ENCODE measurements around the gene FEN1. TPM values are rescaled to one million over a fixed set of nuclear protein-coding genes. Genes with fewer than 3 reads are reported as not detected.

Gene FEN1
- polyA plus RNA-seq, 3 donors = 3.5 to 6.4 (median 4.3) TPM

DNA sequence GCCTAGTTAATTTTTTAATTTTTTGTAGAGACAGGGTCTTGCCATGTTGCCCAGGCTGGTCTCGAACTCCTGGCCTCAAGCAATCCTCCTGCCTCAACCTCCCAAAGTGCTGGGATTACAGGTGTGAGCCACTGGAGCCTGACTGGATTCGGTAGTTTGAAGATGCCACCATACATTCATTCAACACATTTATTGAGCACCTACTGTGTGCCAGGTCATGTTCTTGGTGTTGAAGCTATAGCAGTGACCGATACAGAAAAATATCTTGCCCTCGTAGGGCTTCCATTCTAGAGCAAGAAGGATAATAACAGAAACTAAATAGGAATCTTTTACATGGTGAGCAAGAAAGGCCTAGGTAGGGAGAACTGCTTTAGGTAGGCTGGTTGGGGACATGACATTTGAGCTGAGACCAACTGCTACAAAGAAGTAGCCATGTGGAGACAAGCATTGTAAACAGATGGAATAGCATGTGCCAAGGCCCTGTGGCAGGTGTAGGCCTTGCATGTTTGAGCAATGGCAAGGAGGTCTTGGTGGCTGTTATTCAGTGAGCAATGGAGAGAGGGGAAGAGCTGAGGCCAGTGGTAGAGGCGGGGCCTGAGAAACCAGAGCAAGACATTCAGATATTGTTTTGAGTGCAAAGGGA lies 42.0 kb upstream of the FEN1 start:
- Histone ChIP-seq H2AFZ (ENCODE audit: insufficient read depth, low read depth, low read length, poor library complexity, severe bottlenecking) (no peak overlapping the region), H3K9ac (ENCODE audit: insufficient read depth, low read length, poor library complexity, severe bottlenecking) (no peak overlapping the region), H3K4me3 (replicated peaks in 1 of 3; ENCODE audit: low read depth in 2 of 3, low read length in 3 of 3) (no peak overlapping the region), H3K4me2 (replicated peaks; ENCODE audit: extremely low read depth, low read length, poor library complexity, severe bottlenecking) (no peak overlapping the region), H4K20me1 (ENCODE audit: insufficient read depth, low read length) (no peaks in the 10 kb centered on the region), H3K79me2 (ENCODE audit: insufficient read depth, low read length) (no peaks in the 10 kb centered on the region), H3K27ac (ENCODE audit: low read depth in 1 of 2, low read length in 2 of 2) (no peak overlapping the region), H3K4me1 (ENCODE audit: control insufficient read depth in 1 of 2, insufficient read depth in 2 of 2, low read length in 2 of 2) (peaks cover 5 to 18% of the 10 kb centered on the region in 2 donors), H3K27me3 (ENCODE audit: control insufficient read depth in 2 of 2, insufficient read depth in 2 of 2, low read length in 2 of 2) (peaks cover 4 to 37% of the 10 kb centered on the region in 2 donors), H3K36me3 (replicated peaks in 1 of 2; ENCODE audit: control insufficient read depth in 1 of 2, insufficient read depth in 2 of 2, low read length in 2 of 2) (no peaks in the 10 kb centered on the region), H3K9me3 (replicated peaks in 1 of 2; ENCODE audit: control insufficient read depth in 1 of 2, insufficient read depth in 1 of 2, low read length in 2 of 2) (no peaks in the 10 kb centered on the region)
- Mint-ChIP-seq H3K36me3 (peaks cover 0 to 4% of the 10 kb centered on the region in 2 donors), H3K4me1 (peaks cover 8% of the 10 kb centered on the region), H3K27ac (no peak overlapping the region), H3K9me3 (peaks cover 0 to 6% (median 0%) of the 10 kb centered on the region in 7 donors), H3K4me3 (peak overlapping the region in 1 of 2 donors; percentile 37), H3K27me3 (ENCODE audit: low read depth in 3 of 3) (peaks cover 23 to 34% (median 30%) of the 10 kb centered on the region in 3 donors)
- intact Hi-C loops (cut with micrococcal nuclease) = no loop called here
- TF ChIP-seq, protein P1, sequence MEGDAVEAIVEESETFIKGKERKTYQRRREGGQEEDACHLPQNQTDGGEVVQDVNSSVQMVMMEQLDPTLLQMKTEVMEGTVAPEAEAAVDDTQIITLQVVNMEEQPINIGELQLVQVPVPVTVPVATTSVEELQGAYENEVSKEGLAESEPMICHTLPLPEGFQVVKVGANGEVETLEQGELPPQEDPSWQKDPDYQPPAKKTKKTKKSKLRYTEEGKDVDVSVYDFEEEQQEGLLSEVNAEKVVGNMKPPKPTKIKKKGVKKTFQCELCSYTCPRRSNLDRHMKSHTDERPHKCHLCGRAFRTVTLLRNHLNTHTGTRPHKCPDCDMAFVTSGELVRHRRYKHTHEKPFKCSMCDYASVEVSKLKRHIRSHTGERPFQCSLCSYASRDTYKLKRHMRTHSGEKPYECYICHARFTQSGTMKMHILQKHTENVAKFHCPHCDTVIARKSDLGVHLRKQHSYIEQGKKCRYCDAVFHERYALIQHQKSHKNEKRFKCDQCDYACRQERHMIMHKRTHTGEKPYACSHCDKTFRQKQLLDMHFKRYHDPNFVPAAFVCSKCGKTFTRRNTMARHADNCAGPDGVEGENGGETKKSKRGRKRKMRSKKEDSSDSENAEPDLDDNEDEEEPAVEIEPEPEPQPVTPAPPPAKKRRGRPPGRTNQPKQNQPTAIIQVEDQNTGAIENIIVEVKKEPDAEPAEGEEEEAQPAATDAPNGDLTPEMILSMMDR (IDR thresholded peaks at IDR 0.05) = no peak
- whole genome bisulfite sequencing (ENCODE audit: insufficient coverage) = 100% methylated on average over 1 of the region's 5 CpGs
- DNase-seq = no peak

DNA sequence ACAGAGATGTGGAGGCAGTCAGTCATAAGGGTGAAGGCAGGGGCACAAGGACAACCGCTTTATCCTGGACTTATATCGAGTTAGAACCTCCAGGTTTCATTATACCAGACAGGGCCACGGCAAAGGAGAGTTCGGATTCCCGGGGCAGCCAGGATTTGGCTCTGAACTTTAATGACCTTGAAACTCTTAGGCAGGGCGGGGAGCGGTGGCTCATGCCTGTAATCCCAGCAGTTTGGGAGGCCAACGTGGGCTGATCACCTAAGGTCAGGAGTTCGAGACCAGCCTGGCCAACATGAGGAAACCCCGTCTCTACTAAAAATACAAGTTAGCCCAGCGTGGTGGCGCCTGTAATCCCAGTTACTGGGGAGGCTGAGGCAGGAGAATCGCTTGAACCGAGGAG lies 41.3 kb upstream of the FEN1 start:
- Mint-ChIP-seq H3K9me3 (peaks cover 0 to 6% (median 0%) of the 10 kb centered on the region in 7 donors), H3K4me3 (peak overlapping the region in 1 of 2 donors; percentile 83), H3K27me3 (ENCODE audit: low read depth in 3 of 3) (peaks cover 23 to 35% (median 30%) of the 10 kb centered on the region in 3 donors), H3K36me3 (peaks cover 0 to 4% of the 10 kb centered on the region in 2 donors), H3K27ac (no peak overlapping the region), H3K4me1 (peaks cover 14% of the 10 kb centered on the region)
- H2AFZ ChIP-seq (ENCODE audit: insufficient read depth, low read depth, low read length, poor library complexity, severe bottlenecking) = no peak overlapping the region
- no peak overlapping the region for H3K4me3 ChIP-seq (replicated peaks in 1 of 3; ENCODE audit: low read depth in 2 of 3, low read length in 3 of 3)
- peaks cover 4 to 37% of the 10 kb centered on the region in 2 donors for H3K27me3 ChIP-seq (ENCODE audit: control insufficient read depth in 2 of 2, insufficient read depth in 2 of 2, low read length in 2 of 2)
- no peaks in the 10 kb centered on the region for H3K36me3 ChIP-seq (replicated peaks in 1 of 2; ENCODE audit: control insufficient read depth in 1 of 2, insufficient read depth in 2 of 2, low read length in 2 of 2)
- H3K4me2 ChIP-seq (replicated peaks; ENCODE audit: extremely low read depth, low read length, poor library complexity, severe bottlenecking) = no peak overlapping the region
- no peaks in the 10 kb centered on the region for H3K79me2 ChIP-seq (ENCODE audit: insufficient read depth, low read length)
- WGBS (ENCODE audit: insufficient coverage) = 90% methylated on average over 14 of the region's 14 CpGs
- TF ChIP-seq, protein P1 (IDR thresholded peaks at IDR 0.05) = no peak
- H3K9ac ChIP-seq (ENCODE audit: insufficient read depth, low read length, poor library complexity, severe bottlenecking) = no peak overlapping the region
- H3K4me1 ChIP-seq (ENCODE audit: control insufficient read depth in 1 of 2, insufficient read depth in 2 of 2, low read length in 2 of 2) = peaks cover 5 to 23% of the 10 kb centered on the region in 2 donors
- H3K9me3 ChIP-seq (replicated peaks in 1 of 2; ENCODE audit: control insufficient read depth in 1 of 2, insufficient read depth in 1 of 2, low read length in 2 of 2) = no peaks in the 10 kb centered on the region
- no peaks in the 10 kb centered on the region for H4K20me1 ChIP-seq (ENCODE audit: insufficient read depth, low read length)
- H3K27ac ChIP-seq (ENCODE audit: low read depth in 1 of 2, low read length in 2 of 2) = no peak overlapping the region
- intact Hi-C loops (cut with micrococcal nuclease) = no loop called here
- no peak for DNase-seq

All from CD14-positive monocyte (primary cell).